Measurements from ENCODE around the gene RPL12.

DNA sequence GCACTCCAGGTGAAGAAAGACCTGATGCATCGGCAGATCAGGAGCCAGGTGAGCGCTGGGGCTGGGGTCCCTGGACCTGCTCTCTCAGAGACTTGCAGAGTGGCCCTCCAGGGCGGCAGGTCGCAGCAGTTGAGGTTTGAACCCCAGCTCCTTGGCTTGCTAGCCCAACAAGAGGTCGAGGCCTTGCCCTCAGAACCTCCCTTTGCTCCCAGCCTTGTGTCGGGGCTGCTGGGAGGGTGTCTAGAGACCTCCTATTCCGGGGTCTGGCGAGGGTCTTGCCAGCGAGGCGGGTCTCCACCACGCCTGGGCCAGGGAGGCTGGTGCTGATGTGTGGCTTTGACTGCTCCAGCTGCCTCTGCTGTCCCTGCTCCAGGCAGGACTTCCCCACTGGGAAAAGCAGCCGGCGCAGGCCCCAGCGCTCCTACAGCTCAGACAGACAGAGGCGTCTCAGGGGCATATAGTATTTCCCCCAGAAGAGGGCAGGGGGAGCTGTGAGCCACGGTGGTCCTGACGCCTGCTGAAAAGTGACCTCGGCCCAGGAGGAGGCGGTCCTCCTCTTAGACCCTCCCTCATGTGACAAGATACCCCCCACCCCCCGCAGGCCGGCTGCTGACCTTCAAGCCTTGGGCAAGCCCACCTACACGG, 38.4 kb upstream of the RPL12 start:
- TF ChIP-seq CTCF (conservative IDR thresholded peaks at IDR 0.05; ENCODE audit: low read depth, low read length) (0 out of 2 replicates have a peak, but pooled peaks have one; percentile 11), EZH2 (IDR thresholded peaks at IDR 0.05; ENCODE audit: borderline replicate concordance, low read depth, low read length, poor library complexity, severe bottlenecking) (no peak)

All from A673 (cell line).